ENCODE measurements around the gene PTPRM. TPM values are rescaled to one million over a fixed set of nuclear protein-coding genes. Genes with fewer than 3 reads are reported as not detected.
"Not testable (repeated sequence)": the region's sequence is repeated elsewhere in the genome, so short reads cannot be mapped to it uniquely, and the experiment has no call there.

The PTPRM gene
- total RNA-seq, 2 donors from 2014 or later, result 12.3 to 15.9 TPM

- DNase-seq (no peak), ATAC-seq (no peak)
Observed at GRCh38 chr18:8439055-8439454, 871.9 kb downstream of the PTPRM start.

GRCh38 chr18:8443505-8443904 lies 876.4 kb downstream of the PTPRM start:
- intact Hi-C loops (cut with DNase I, micrococcal nuclease), result no loop called here
- ATAC-seq, result no peak
- no peak for DNase-seq

More at GRCh38 chr18:8439055-8439454, 871.9 kb downstream of the PTPRM start:
- intact Hi-C loops (cut with DNase I, micrococcal nuclease), result no loop called here

GRCh38 chr18:8446936-8447335 lies 879.8 kb downstream of the PTPRM start:
- ATAC-seq; intact Hi-C loops (cut with DNase I, micrococcal nuclease): not testable (repeated sequence)

GRCh38 chr18:8448130-8448529 lies 881.0 kb downstream of the PTPRM start:
- intact Hi-C loops (cut with DNase I, micrococcal nuclease), result no loop called here
- ATAC-seq (no peak), DNase-seq (no peak)

More at GRCh38 chr18:8446936-8447335, 879.8 kb downstream of the PTPRM start:
- DNase-seq, result not testable (repeated sequence)

- ATAC-seq (no peak), DNase-seq (no peak)
- intact Hi-C loops (cut with DNase I, micrococcal nuclease), result no loop called here
Observed at GRCh38 chr18:8450013-8450412, 882.9 kb downstream of the PTPRM start.

- intact Hi-C loops (cut with DNase I, micrococcal nuclease), result no loop called here
- DNase-seq (no peak), ATAC-seq (no peak)
Observed at GRCh38 chr18:8450898-8451665, 884.0 kb downstream of the PTPRM start.

- intact Hi-C loops (cut with DNase I, micrococcal nuclease), result no loop called here
- ATAC-seq (no peak), DNase-seq (no peak)
Observed at GRCh38 chr18:8453528-8453927, 886.4 kb downstream of the PTPRM start.

- DNase-seq (no peak), ATAC-seq (no peak)
Observed at GRCh38 chr18:8454136-8454535, 887.0 kb downstream of the PTPRM start.

GRCh38 chr18:8455661-8456614 lies 888.8 kb downstream of the PTPRM start:
- ATAC-seq, result no peak
- DNase-seq, result no peak
- intact Hi-C loops (cut with DNase I, micrococcal nuclease), result no loop called here

More at GRCh38 chr18:8454136-8454535, 887.0 kb downstream of the PTPRM start:
- intact Hi-C loops (cut with DNase I, micrococcal nuclease), result no loop called here
